SK-N-SH treated with all-trans-retinoic acid at 6 μM for 48 hours (cell line): ENCODE results near the gene TMEM169.

ENCODE experiments used
- ISL1 ChIP-seq: fragments of 250-450 bp; sonication (Bioruptor Pico); IDR thresholded peaks from 2 replicates; pipeline ENCODE4 v2.1.2; 2022; ENCODE audit warnings: mild to moderate bottlenecking, moderate library complexity
- ZNF8 ChIP-seq: fragments of 450-650 bp; formaldehyde crosslinking; IDR thresholded peaks from 2 replicates; pipeline ENCODE4 v1.5.0; 2020; ENCODE audit warnings: mild to moderate bottlenecking, moderate library complexity

- TF ChIP-seq ISL1 (CRISPR knock-in tag) (no peak), ZNF8 (no peak)
Measured at GRCh38 chr2:216072473-216072872, 9.2 kb upstream of the TMEM169 start.
